ENCODE data around the gene FZD1. TPM values are rescaled to one million over a fixed set of nuclear protein-coding genes. Genes with fewer than 3 reads are reported as not detected.

Gene FZD1
- total RNA-seq, 4 donors from 2014 or later, result 25.8 to 82.0 (median 74.7) TPM

- Histone ChIP-seq H3K4me1 (peaks cover 0 to 33% (median 6%) of the 10 kb centered on the region in 4 donors), H3K9me3 (no peaks in the 10 kb centered on the region), H3K36me3 (no peaks in the 10 kb centered on the region), H3K4me3 (no peak overlapping the region), H3K27ac (peak overlapping the region in 2 of 4 donors; percentile 46 to 58), H3K27me3 (no peaks in the 10 kb centered on the region)
- WGBS, 2 donors, result 62 to 68% methylated on average over 7 of the region's 7 CpGs
- TF ChIP-seq EP300 (IDR thresholded peaks at IDR 0.05), result no peak
- TF ChIP-seq POLR2A (IDR thresholded peaks at IDR 0.05), result no peak
- TF ChIP-seq, protein P1, sequence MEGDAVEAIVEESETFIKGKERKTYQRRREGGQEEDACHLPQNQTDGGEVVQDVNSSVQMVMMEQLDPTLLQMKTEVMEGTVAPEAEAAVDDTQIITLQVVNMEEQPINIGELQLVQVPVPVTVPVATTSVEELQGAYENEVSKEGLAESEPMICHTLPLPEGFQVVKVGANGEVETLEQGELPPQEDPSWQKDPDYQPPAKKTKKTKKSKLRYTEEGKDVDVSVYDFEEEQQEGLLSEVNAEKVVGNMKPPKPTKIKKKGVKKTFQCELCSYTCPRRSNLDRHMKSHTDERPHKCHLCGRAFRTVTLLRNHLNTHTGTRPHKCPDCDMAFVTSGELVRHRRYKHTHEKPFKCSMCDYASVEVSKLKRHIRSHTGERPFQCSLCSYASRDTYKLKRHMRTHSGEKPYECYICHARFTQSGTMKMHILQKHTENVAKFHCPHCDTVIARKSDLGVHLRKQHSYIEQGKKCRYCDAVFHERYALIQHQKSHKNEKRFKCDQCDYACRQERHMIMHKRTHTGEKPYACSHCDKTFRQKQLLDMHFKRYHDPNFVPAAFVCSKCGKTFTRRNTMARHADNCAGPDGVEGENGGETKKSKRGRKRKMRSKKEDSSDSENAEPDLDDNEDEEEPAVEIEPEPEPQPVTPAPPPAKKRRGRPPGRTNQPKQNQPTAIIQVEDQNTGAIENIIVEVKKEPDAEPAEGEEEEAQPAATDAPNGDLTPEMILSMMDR (IDR thresholded peaks at IDR 0.05), result no peak
- DNase-seq (ENCODE audit: low spot score in 2 of 2), result no peak
Observed at GRCh38 chr7:91285696-91286355, 21.6 kb downstream of the FZD1 start.

DNA sequence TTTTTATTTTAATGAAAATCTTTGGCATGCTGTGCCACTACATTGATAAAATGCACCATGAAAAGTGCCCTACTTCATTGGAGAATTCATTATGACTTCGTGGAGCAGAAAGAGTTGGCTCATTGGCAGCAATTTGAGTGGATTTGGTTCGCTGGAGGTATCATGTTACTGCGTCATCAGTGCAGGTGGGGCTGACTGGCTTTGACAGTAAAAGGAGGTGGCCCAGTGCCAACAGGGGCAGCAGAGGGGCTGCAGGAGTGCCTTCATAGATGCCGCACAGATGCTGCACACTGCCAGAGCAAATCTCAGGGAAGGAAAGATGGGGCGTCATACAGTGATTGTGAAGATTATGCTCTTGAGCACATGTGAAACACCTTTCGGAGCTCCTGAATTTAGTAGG is 22.2 kb downstream of the FZD1 start:
- Histone ChIP-seq H3K27me3 (no peaks in the 10 kb centered on the region), H3K27ac (peak overlapping the region in 2 of 4 donors; percentile 46 to 58), H3K9me3 (no peaks in the 10 kb centered on the region), H3K36me3 (no peaks in the 10 kb centered on the region), H3K4me1 (peaks cover 0 to 33% (median 6%) of the 10 kb centered on the region in 4 donors), H3K4me3 (no peak overlapping the region)
- 75 to 80% methylated on average over 6 of the region's 6 CpGs for WGBS, 2 donors
- no peak for DNase-seq (ENCODE audit: low spot score in 2 of 2)
- TF ChIP-seq EP300 (IDR thresholded peaks at IDR 0.05) (no peak), POLR2A (IDR thresholded peaks at IDR 0.05) (no peak)
- TF ChIP-seq, protein P1 (IDR thresholded peaks at IDR 0.05), result no peak

GRCh38 chr7:91287371-91288084 is 23.3 kb downstream of the FZD1 start:
- peaks cover 0 to 33% (median 6%) of the 10 kb centered on the region in 4 donors for H3K4me1 ChIP-seq
- H3K4me3 ChIP-seq, result no peak overlapping the region
- DNase-seq (ENCODE audit: low spot score in 2 of 2), result peak in 1 of 2 donors; percentile 18
- H3K36me3 ChIP-seq, result no peaks in the 10 kb centered on the region
- no peaks in the 10 kb centered on the region for H3K27me3 ChIP-seq
- H3K27ac ChIP-seq, result peak overlapping the region in 2 of 4 donors; percentile 58 to 62
- WGBS, 2 donors, result 29 to 45% methylated on average over 4 of the region's 4 CpGs
- H3K9me3 ChIP-seq, result no peaks in the 10 kb centered on the region
- TF ChIP-seq EP300 (IDR thresholded peaks at IDR 0.05), result no peak
- TF ChIP-seq, protein P1 (IDR thresholded peaks at IDR 0.05), result peak in 1 of 5 experiments; percentile 3

- Histone ChIP-seq H3K4me1 (peaks cover 0 to 33% (median 6%) of the 10 kb centered on the region in 4 donors), H3K27me3 (no peaks in the 10 kb centered on the region), H3K4me3 (no peak overlapping the region), H3K36me3 (no peaks in the 10 kb centered on the region), H3K9me3 (no peaks in the 10 kb centered on the region), H3K27ac (peak overlapping the region in 2 of 4 donors; percentile 0 to 62)
- TF ChIP-seq, protein P1 (IDR thresholded peaks at IDR 0.05), result peak in 1 of 5 experiments; percentile 11
- TF ChIP-seq EP300 (IDR thresholded peaks at IDR 0.05), result no peak
- TF ChIP-seq POLR2A (IDR thresholded peaks at IDR 0.05), result no peak
- peak in 1 of 2 donors; percentile 46 for DNase-seq (ENCODE audit: low spot score in 2 of 2)
- WGBS, 2 donors, result 91 to 94% methylated on average over 3 of the region's 3 CpGs
Observed at GRCh38 chr7:91288208-91288824, 24.1 kb downstream of the FZD1 start.
